Adrenal gland (tissue), 12 donors: ENCODE measurements around the gene SBNO2. TPM values are rescaled to one million over a fixed set of nuclear protein-coding genes. Genes with fewer than 3 reads are reported as not detected.

Experiments
- DNase-seq, 7 donors: peaks; one replicate each; pipeline ENCODE4 v3.0.0-alpha.2; 2019 to 2020
- H3K27ac ChIP-seq, 5 donors: fragments of 200-600 bp; sonication (generic) in 4 of 5; 1 replicate in 3 of 5; 2 replicates in 2 of 5; pipeline versions ENCODE4 v1.5.1 to v1.8.0; 2016 to 2020; ENCODE audit warnings: mild to moderate bottlenecking in 1 of 5
- H3K27me3 ChIP-seq: fragments of 200-600 bp; 2 replicates; pipeline ENCODE4 v1.8.0; 2021
- H3K36me3 ChIP-seq, 2 donors: fragments of 200-600 bp; replicated peaks in 1 of 2; 1 replicate in 1 of 2; 2 replicates in 1 of 2; pipeline versions ENCODE4 v1.5.1 to v1.8.0; 2018 to 2022
- H3K4me1 ChIP-seq, 2 donors: fragments of 200-600 bp; replicated peaks in 1 of 2; 1 replicate in 1 of 2; 2 replicates in 1 of 2; pipeline versions ENCODE4 v1.5.1 to v1.8.0; 2018 to 2021
- H3K4me3 ChIP-seq, 4 donors: fragments of 200-600 bp; sonication (generic) in 3 of 4; one replicate each; pipeline ENCODE4 v1.5.1; 2016 to 2018
- H3K9me3 ChIP-seq, 3 donors: fragments of 200-600 bp; sonication (generic) in 1 of 3; replicated peaks in 1 of 3; 1 replicate in 2 of 3; 2 replicates in 1 of 3; pipeline versions ENCODE4 v1.5.1 to v1.8.0; 2016 to 2021
- POLR2A ChIP-seq, 2 donors: fragments of 450-650 bp; IDR thresholded peaks; one replicate each; pipeline ENCODE4 v1.6.1; 2017; ENCODE audit warnings: antibody characterized with exemption in 2 of 2, mild to moderate bottlenecking in 2 of 2, moderate library complexity in 1 of 2
- WGBS, 4 donors: extraction: QIAGEN DNeasy Blood & Tissue Kit in 2 of 4; methylation state at CpG; one replicate each; pipeline versions ENCODE4 v1.1.5 to v1.1.7; 2013 to 2017; 5-methylcytosine and 5-hydroxymethylcytosine counted together
- intact Hi-C, 2 donors: fragments of 100-400 bp; cut with DNase I; formaldehyde crosslinking; loops; one replicate each; pipeline versions ENCODE4 v1.14.1 to v1.15.0; 2022 to 2023
- polyA plus RNA-seq, 3 donors: library from polyadenylated mRNA; stranded (reverse); fragments of 200-250 nt in 2 of 3; fragments of 350-450 nt in 1 of 3; fragmentation: Illumina TruSeq in 1 of 3; extraction: RNeasy Lipid Tissue Mini Kit (QIAGEN cat#74804) in 1 of 3; gene quantifications; one replicate each; pipeline ENCODE4 v1.2.3, GENCODE V29; 2013 to 2014
- total RNA-seq, 9 donors: library from RNA; depleted of rRNA in 4 of 9; stranded (reverse); fragments of >200 nt in 4 of 9; fragments of 120-200 nt in 1 of 9; fragmentation: NEBNext Ultra II Directional in 1 of 9; extraction: Animal tissue kit (Norgen Biotek cat#: 25700) in 1 of 9; gene quantifications; one replicate each; pipeline versions ENCODE4 v1.1.0 to v1.2.4, GENCODE V29; 2013 to 2023
- TF ChIP-seq, protein P1 (sequence below), 6 experiments: fragments of 450-650 bp in 4 of 6; fragments of 200-600 bp in 2 of 6; sonication (generic) in 1 of 6; IDR thresholded peaks; 1 replicate in 5 of 6; 2 replicates in 1 of 6; pipeline versions ENCODE4 v1.5.1 to v1.8.0; 2016 to 2021; ENCODE audit warnings: antibody characterized with exemption in 6 of 6, mild to moderate bottlenecking in 2 of 6, moderate library complexity in 1 of 6
- donor health status: healthy with polysubstance abuse.
- donor health status: Bipolar disorder and iron deficiency.
- donor health status: DM: yes; HTN: yes; CAD: no.
- donor health status: DM: no; HTN: no; CAD: no.
- donor health status: DM: no; HTN: no; CAD: no.
- donor health status: DM: yes; HTN: yes; CAD: no.

The SBNO2 gene
- total and polyA plus RNA-seq, 12 donors = 13.6 to 176 (median 74.7) TPM

DNA sequence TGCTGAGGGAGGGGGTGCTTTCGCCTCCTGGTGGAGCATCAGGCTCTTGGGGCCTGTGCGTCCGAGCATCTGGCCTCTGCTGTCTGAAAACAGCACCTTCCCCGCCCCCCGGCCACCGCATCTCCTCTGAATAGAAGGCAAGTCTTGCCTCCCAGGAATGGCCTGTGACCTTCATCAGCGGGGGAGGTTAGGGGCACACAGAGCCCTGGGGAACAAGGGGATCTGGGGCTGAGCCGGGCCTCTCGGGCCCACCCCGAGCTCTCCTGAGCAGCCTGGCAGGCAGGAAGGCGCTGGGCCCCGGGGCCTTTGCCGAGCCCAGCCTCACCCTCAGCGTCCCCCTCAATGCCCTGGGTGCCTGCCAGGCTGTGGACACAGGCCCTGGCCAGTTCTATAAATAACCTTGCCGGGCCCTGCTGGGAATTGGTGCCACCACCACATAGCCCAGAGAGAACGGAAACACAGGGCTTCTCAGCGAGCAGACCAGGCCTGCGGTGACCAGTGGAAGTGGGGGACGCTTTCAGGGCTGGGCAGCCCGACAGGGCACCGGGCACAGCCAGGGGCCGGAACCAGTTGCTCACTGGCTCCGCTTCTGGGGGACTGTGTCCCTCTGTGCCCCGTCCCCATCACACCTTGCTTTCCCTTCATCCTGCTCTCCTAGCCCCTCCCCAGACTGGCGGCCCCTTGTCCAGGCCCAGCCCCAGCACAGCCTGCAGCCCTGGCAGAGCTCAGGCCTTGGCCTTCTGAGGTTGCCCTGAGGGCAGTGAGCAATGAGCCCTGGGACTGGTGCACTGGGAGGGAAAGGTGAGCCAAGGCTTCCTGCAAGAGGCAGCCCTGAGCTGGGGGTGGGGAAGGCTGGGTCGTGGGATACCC lies 41.0 kb upstream of the SBNO2 start:
- WGBS, 4 donors = 26 to 40% (median 34%) methylated on average over 12 to 26 of the region's 26 CpGs; no CpG with 5 or more reads in 1 of the 4 donors
- Histone ChIP-seq H3K36me3 (peaks cover 0 to 9% of the 10 kb centered on the region in 2 donors), H3K4me3 (peak overlapping the region in 1 of 4 donors; percentile 28), H3K27ac (peak overlapping the region; percentile 58 to 97 (median 88)), H3K4me1 (peaks cover 36 to 79% of the 10 kb centered on the region in 2 donors), H3K9me3 (no peaks in the 10 kb centered on the region), H3K27me3 (no peaks in the 10 kb centered on the region)
- intact Hi-C loops = no loop called here
- peak in 1 of 2 donors; percentile 63 for TF ChIP-seq POLR2A (IDR thresholded peaks at IDR 0.05)
- TF ChIP-seq, protein P1, sequence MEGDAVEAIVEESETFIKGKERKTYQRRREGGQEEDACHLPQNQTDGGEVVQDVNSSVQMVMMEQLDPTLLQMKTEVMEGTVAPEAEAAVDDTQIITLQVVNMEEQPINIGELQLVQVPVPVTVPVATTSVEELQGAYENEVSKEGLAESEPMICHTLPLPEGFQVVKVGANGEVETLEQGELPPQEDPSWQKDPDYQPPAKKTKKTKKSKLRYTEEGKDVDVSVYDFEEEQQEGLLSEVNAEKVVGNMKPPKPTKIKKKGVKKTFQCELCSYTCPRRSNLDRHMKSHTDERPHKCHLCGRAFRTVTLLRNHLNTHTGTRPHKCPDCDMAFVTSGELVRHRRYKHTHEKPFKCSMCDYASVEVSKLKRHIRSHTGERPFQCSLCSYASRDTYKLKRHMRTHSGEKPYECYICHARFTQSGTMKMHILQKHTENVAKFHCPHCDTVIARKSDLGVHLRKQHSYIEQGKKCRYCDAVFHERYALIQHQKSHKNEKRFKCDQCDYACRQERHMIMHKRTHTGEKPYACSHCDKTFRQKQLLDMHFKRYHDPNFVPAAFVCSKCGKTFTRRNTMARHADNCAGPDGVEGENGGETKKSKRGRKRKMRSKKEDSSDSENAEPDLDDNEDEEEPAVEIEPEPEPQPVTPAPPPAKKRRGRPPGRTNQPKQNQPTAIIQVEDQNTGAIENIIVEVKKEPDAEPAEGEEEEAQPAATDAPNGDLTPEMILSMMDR (IDR thresholded peaks at IDR 0.05) = no peak
- DNase-seq = peak; percentile 80 to 94 (median 90)

- no peak for TF ChIP-seq POLR2A (IDR thresholded peaks at IDR 0.05)
- TF ChIP-seq, protein P1 (IDR thresholded peaks at IDR 0.05) = no peak
- Histone ChIP-seq H3K9me3 (no peaks in the 10 kb centered on the region), H3K27me3 (no peaks in the 10 kb centered on the region), H3K27ac (peak overlapping the region; percentile 58 to 97 (median 88)), H3K36me3 (peaks cover 0 to 10% of the 10 kb centered on the region in 2 donors), H3K4me1 (peaks cover 43 to 86% of the 10 kb centered on the region in 2 donors), H3K4me3 (peak overlapping the region in 1 of 4 donors; percentile 28)
- 44 to 73% (median 49%) methylated on average over 12 to 21 of the region's 21 CpGs for WGBS, 4 donors
- no peak for DNase-seq
- intact Hi-C loops = no loop called here
Observed at GRCh38 chr19:1214299-1214861, 40.3 kb upstream of the SBNO2 start.

- peaks cover 49 to 91% of the 10 kb centered on the region in 2 donors for H3K4me1 ChIP-seq
- H3K9me3 ChIP-seq = no peaks in the 10 kb centered on the region
- 43 to 71% (median 53%) methylated on average over 25 to 39 of the region's 39 CpGs for WGBS, 4 donors
- peaks cover 0 to 10% of the 10 kb centered on the region in 2 donors for H3K36me3 ChIP-seq
- no peaks in the 10 kb centered on the region for H3K27me3 ChIP-seq
- peak overlapping the region in 1 of 4 donors; percentile 17 for H3K4me3 ChIP-seq
- peak overlapping the region; percentile 58 to 97 (median 88) for H3K27ac ChIP-seq
- peak; percentile 62 to 91 (median 79) for DNase-seq
- TF ChIP-seq, protein P1 (IDR thresholded peaks at IDR 0.05) = no peak
- TF ChIP-seq POLR2A (IDR thresholded peaks at IDR 0.05) = peak in 1 of 2 donors; percentile 38
- intact Hi-C loops = no loop called here
Observed at GRCh38 chr19:1213391-1214286, 39.6 kb upstream of the SBNO2 start.
